ENCODE measurements around the gene MACROD2. TPM values are rescaled to one million over a fixed set of nuclear protein-coding genes. Genes with fewer than 3 reads are reported as not detected.
"Not testable (repeated sequence)": the region's sequence is repeated elsewhere in the genome, so short reads cannot be mapped to it uniquely, and the experiment has no call there.

The MACROD2 gene
- total RNA-seq, 1 donor from 2014 or later: 1.6 TPM

DNA sequence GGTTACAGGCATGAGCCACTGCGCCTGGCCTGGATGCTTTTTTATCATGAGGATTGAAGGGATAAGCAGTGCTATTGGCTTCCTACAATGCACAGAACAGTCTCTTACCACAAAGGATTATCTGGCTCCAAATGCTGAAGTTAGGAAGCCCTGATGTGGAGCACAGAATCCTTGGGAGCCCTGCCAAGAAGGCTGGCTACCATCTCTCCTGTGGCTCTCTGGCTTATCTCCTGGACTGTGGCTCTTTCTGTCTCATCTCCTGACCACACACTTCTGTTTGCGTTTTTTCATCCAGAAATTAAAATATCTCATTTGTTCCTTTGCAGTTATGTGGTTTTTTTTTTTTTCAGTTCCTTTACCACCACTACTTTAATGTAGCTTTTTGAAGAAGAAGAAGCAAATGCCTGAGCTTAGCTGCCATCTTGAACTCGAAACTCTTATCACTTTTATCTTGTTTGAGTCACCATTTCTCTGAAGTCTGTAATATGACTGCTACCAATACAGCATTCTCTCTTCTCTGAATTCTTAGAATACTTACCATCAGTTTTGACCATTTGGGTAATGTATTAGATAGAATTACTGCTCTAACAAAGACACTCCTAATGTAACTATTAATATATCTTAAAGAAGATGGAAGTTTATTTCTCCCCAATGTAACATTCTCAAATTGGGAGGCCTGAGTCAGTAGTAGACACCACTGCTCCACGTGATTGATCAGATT lies 1533.2 kb downstream of the MACROD2 start:
- Histone ChIP-seq H3K36me3 (ENCODE audit: control insufficient read depth, insufficient read depth, low read length) (no peaks in the 10 kb centered on the region), H3K4me3 (ENCODE audit: low read depth, low read length) (no peak overlapping the region), H3K27me3 (ENCODE audit: control insufficient read depth, insufficient read depth, low read length) (no peaks in the 10 kb centered on the region)
- DNase-seq (ENCODE audit: low read depth) (no peak), FAIRE-seq (no peak)
- TF ChIP-seq, protein P1, sequence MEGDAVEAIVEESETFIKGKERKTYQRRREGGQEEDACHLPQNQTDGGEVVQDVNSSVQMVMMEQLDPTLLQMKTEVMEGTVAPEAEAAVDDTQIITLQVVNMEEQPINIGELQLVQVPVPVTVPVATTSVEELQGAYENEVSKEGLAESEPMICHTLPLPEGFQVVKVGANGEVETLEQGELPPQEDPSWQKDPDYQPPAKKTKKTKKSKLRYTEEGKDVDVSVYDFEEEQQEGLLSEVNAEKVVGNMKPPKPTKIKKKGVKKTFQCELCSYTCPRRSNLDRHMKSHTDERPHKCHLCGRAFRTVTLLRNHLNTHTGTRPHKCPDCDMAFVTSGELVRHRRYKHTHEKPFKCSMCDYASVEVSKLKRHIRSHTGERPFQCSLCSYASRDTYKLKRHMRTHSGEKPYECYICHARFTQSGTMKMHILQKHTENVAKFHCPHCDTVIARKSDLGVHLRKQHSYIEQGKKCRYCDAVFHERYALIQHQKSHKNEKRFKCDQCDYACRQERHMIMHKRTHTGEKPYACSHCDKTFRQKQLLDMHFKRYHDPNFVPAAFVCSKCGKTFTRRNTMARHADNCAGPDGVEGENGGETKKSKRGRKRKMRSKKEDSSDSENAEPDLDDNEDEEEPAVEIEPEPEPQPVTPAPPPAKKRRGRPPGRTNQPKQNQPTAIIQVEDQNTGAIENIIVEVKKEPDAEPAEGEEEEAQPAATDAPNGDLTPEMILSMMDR (IDR thresholded peaks at IDR 0.05; ENCODE audit: insufficient read depth, low read length, severe bottlenecking): no peak

DNA sequence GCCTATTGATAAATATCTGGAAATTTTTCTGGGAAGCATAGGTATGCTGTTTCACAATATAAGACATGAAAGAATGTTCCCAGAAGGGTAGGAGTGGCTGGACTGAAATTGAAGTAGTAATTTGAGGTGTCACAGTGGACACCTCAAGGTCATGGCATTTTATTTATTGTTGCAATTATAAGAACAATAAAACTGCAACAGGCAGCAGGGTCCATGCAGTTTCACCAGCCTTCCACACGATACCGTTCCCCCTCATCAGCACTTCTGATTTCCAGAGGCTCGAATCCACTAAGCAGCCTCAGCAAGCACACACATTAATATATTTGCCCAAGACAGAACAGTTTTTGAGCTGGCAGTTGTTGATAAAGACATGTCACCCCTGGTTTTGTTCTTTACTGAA lies 1540.5 kb downstream of the MACROD2 start:
- DNase-seq (ENCODE audit: low read depth) (no peak), FAIRE-seq (no peak)
- Histone ChIP-seq H3K36me3 (ENCODE audit: control insufficient read depth, insufficient read depth, low read length) (no peaks in the 10 kb centered on the region), H3K27me3 (ENCODE audit: control insufficient read depth, insufficient read depth, low read length) (no peaks in the 10 kb centered on the region), H3K4me3 (ENCODE audit: low read depth, low read length) (no peak overlapping the region)
- TF ChIP-seq, protein P1 (IDR thresholded peaks at IDR 0.05; ENCODE audit: insufficient read depth, low read length, severe bottlenecking): no peak

DNA sequence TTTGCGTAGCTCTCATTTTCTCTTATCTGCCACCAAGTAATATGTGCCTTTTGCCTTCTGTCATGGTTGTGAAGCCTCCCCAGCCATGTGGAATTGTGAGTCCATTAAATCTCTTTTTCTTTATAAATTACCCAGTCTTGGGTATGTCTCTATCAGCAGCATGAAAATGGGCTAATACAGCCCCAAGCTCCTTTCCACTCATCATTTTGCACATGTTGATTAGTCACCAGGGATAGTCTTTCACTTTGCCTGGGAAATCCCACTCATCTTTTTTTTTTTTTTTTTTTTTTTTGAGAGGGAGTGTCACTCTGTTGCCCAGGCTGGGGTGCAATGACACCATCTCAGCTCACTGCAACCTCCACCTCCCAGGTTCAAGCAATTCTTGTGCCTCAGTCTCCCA lies 1541.9 kb downstream of the MACROD2 start:
- not testable (repeated sequence) for H3K36me3 ChIP-seq (ENCODE audit: control insufficient read depth, insufficient read depth, low read length); H3K27me3 ChIP-seq (ENCODE audit: control insufficient read depth, insufficient read depth, low read length); H3K4me3 ChIP-seq (ENCODE audit: low read depth, low read length); FAIRE-seq
- peak; percentile 21 for DNase-seq (ENCODE audit: low read depth)

DNA sequence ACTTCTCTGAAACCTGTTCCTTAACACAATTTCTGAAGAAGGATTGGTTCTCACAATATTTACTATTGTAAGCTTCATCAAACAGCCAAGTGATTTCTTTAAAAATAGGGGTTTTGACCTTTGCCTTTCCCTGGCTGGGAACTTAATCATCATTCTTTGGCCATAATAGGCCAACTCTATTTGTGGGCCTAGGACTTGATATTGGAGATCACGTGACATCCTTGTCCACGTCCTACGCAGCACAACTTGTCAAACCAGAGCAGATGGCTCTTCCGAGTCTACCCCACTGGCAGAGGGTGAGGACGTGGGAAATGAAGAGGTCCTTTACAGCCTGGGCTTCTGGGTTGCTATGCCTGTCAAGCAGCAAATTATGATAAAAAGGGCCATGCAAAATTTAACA lies 1547.3 kb downstream of the MACROD2 start:
- no peaks in the 10 kb centered on the region for H3K27me3 ChIP-seq (ENCODE audit: control insufficient read depth, insufficient read depth, low read length)
- FAIRE-seq (no peak), DNase-seq (ENCODE audit: low read depth) (no peak)
- TF ChIP-seq, protein P1 (IDR thresholded peaks at IDR 0.05; ENCODE audit: insufficient read depth, low read length, severe bottlenecking): no peak
- H3K36me3 ChIP-seq (ENCODE audit: control insufficient read depth, insufficient read depth, low read length): no peaks in the 10 kb centered on the region
- H3K4me3 ChIP-seq (ENCODE audit: low read depth, low read length): no peak overlapping the region

DNA sequence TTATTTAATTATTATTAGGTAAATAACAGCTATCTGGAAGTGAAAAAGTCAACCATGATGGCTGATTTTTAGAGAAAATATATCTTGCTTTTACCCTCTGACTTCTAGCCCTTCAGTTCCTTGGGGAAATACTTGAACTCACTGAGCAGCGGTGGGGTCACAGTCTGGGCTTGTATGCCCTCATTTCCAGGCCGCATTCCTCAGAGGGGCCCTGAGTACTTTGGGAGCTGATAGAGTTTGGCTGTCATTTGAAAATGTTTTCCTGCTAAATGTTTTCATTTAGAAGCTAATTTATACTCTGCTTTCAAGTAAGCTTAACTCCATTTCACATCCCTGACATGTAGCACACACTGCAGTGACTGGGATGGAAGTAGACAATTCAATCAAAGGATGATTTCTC lies 1549.4 kb downstream of the MACROD2 start:
- Histone ChIP-seq H3K4me3 (ENCODE audit: low read depth, low read length) (no peak overlapping the region), H3K36me3 (ENCODE audit: control insufficient read depth, insufficient read depth, low read length) (no peaks in the 10 kb centered on the region), H3K27me3 (ENCODE audit: control insufficient read depth, insufficient read depth, low read length) (no peaks in the 10 kb centered on the region)
- TF ChIP-seq, protein P1 (IDR thresholded peaks at IDR 0.05; ENCODE audit: insufficient read depth, low read length, severe bottlenecking): no peak
- DNase-seq (ENCODE audit: low read depth) (no peak), FAIRE-seq (no peak)

DNA sequence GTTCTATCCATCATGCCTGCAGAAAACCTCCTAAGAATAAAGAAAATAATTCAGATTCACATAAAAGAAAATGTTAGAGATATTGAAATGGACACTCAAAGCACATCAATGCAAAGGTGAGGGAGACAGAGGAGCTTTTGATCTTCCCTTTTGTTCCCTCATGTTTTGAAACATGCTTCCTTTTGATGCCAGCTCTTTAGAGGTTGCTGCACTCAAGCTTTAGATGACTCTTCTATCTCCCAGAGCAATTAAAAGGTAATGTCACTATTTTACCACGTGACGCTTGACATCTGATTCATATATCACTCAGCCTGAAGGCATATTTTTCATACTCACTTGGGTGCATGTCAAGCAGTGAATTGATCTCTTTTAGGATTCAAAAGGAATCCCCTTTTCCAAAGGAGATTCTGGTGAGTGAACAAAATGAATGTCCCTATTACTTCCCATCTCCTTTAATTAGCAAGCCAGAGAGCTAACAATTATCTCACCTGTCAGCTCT lies 1551.3 kb downstream of the MACROD2 start:
- no peaks in the 10 kb centered on the region for H3K27me3 ChIP-seq (ENCODE audit: control insufficient read depth, insufficient read depth, low read length)
- no peak overlapping the region for H3K4me3 ChIP-seq (ENCODE audit: low read depth, low read length)
- DNase-seq (ENCODE audit: low read depth): no peak
- FAIRE-seq: no peak
- TF ChIP-seq, protein P1 (IDR thresholded peaks at IDR 0.05; ENCODE audit: insufficient read depth, low read length, severe bottlenecking): no peak
- no peaks in the 10 kb centered on the region for H3K36me3 ChIP-seq (ENCODE audit: control insufficient read depth, insufficient read depth, low read length)

Data from bronchial epithelial cell (primary cell).